ENCODE data around the gene GPR180.

GPR180 gene

DNA sequence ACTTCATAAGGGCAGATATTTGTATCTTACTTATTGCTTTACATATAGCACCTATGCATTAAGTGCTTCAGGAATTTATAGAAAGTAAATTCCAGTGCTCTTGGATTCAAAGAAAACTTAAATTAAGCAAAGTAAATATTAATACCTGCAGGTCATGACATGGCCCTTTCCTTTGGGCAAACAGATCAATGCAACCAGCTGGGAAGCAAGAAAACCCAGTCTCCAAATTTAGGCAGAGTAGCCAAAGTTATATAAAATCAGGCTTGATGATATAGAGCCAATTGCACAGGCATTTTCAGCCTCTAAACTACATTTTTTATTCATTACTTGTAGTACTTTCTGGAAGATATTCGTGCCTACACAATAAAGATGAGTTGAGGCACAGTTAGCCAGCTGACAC is 22.6 kb upstream of the GPR180 start:
- Histone ChIP-seq H3K4me3 (replicated peaks; ENCODE audit: insufficient read depth, low read length) (no peak overlapping the region), H3K27ac (replicated peaks) (no peak overlapping the region), H3K27me3 (ENCODE audit: insufficient read depth, poor library complexity, severe bottlenecking) (no peaks in the 10 kb centered on the region)
- no peak for DNase-seq (ENCODE audit: low read depth in 1 of 2, low spot score in 1 of 2)
- TF ChIP-seq SPI1 (IDR thresholded peaks at IDR 0.05; ENCODE audit: borderline replicate concordance, low read depth) (no peak), POLR2AphosphoS5 (IDR thresholded peaks at IDR 0.05; ENCODE audit: low read depth) (no peak), GABPA (IDR thresholded peaks at IDR 0.05; ENCODE audit: low read depth) (no peak)
- TF ChIP-seq, protein P1, sequence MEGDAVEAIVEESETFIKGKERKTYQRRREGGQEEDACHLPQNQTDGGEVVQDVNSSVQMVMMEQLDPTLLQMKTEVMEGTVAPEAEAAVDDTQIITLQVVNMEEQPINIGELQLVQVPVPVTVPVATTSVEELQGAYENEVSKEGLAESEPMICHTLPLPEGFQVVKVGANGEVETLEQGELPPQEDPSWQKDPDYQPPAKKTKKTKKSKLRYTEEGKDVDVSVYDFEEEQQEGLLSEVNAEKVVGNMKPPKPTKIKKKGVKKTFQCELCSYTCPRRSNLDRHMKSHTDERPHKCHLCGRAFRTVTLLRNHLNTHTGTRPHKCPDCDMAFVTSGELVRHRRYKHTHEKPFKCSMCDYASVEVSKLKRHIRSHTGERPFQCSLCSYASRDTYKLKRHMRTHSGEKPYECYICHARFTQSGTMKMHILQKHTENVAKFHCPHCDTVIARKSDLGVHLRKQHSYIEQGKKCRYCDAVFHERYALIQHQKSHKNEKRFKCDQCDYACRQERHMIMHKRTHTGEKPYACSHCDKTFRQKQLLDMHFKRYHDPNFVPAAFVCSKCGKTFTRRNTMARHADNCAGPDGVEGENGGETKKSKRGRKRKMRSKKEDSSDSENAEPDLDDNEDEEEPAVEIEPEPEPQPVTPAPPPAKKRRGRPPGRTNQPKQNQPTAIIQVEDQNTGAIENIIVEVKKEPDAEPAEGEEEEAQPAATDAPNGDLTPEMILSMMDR (IDR thresholded peaks at IDR 0.05; ENCODE audit: insufficient read depth, low read length) = no peak
- TF ChIP-seq, protein P2, sequence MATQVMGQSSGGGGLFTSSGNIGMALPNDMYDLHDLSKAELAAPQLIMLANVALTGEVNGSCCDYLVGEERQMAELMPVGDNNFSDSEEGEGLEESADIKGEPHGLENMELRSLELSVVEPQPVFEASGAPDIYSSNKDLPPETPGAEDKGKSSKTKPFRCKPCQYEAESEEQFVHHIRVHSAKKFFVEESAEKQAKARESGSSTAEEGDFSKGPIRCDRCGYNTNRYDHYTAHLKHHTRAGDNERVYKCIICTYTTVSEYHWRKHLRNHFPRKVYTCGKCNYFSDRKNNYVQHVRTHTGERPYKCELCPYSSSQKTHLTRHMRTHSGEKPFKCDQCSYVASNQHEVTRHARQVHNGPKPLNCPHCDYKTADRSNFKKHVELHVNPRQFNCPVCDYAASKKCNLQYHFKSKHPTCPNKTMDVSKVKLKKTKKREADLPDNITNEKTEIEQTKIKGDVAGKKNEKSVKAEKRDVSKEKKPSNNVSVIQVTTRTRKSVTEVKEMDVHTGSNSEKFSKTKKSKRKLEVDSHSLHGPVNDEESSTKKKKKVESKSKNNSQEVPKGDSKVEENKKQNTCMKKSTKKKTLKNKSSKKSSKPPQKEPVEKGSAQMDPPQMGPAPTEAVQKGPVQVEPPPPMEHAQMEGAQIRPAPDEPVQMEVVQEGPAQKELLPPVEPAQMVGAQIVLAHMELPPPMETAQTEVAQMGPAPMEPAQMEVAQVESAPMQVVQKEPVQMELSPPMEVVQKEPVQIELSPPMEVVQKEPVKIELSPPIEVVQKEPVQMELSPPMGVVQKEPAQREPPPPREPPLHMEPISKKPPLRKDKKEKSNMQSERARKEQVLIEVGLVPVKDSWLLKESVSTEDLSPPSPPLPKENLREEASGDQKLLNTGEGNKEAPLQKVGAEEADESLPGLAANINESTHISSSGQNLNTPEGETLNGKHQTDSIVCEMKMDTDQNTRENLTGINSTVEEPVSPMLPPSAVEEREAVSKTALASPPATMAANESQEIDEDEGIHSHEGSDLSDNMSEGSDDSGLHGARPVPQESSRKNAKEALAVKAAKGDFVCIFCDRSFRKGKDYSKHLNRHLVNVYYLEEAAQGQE (IDR thresholded peaks at IDR 0.05; ENCODE audit: insufficient replicate concordance, low read depth) = no peak

DNA sequence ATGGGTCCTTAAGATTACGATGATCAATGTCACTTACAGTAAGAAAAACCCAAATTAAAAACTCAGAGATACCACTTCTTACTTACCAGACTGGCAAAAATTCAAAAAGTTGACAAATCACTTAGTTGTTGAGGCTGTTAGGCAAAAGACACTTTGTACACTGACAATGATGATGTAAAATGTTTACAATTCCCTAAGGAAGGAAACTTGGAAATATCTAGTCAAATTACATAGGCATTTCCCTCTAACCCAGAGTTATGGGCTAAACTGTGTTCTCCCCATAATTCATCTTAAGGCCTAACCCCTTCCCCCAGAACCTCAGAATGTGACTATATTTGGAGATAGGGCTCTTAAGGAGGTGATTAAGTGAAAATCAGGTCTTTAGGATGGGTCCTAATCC is 17.7 kb upstream of the GPR180 start:
- TF ChIP-seq, protein P1 (IDR thresholded peaks at IDR 0.05; ENCODE audit: insufficient read depth, low read length) = no peak
- TF ChIP-seq POLR2AphosphoS5 (IDR thresholded peaks at IDR 0.05; ENCODE audit: low read depth) = no peak
- TF ChIP-seq, protein P2 (IDR thresholded peaks at IDR 0.05; ENCODE audit: insufficient replicate concordance, low read depth) = no peak
- TF ChIP-seq SPI1 (IDR thresholded peaks at IDR 0.05; ENCODE audit: borderline replicate concordance, low read depth) = no peak
- TF ChIP-seq GABPA (IDR thresholded peaks at IDR 0.05; ENCODE audit: low read depth) = no peak
- H3K27me3 ChIP-seq (ENCODE audit: insufficient read depth, poor library complexity, severe bottlenecking) = no peaks in the 10 kb centered on the region
- H3K4me3 ChIP-seq (replicated peaks; ENCODE audit: insufficient read depth, low read length) = no peak overlapping the region
- no peak for DNase-seq (ENCODE audit: low read depth in 1 of 2, low spot score in 1 of 2)
- H3K27ac ChIP-seq (replicated peaks) = no peak overlapping the region

DNA sequence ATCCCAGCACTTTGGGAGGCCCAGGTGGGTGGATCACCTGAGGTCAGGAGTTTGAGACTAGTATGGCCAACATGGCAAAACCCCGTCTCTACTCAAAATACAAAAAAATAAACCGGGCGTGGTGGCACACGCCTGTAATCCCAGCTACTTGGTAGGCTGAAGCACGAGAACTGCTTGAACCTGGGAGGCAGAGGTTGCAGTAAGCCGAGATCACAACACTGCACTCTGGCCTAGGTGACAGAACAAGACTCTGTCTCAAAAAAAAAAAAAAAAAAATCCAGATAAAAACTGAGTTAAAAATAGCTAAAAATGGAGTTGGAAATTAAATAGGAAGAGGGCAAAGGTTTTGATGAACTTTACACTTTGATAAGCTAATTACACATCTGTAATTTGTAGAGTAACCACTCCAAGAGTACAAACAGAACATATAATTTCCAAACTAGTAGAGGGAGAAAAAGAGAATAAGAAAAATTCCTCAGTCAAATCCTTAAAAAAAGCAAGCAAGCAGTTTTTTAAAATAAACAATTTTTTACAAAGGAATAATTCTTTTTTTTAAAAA is 16.0 kb upstream of the GPR180 start:
- Histone ChIP-seq H3K4me3 (replicated peaks; ENCODE audit: insufficient read depth, low read length) (no peak overlapping the region), H3K27me3 (ENCODE audit: insufficient read depth, poor library complexity, severe bottlenecking) (no peaks in the 10 kb centered on the region), H3K27ac (replicated peaks) (no peak overlapping the region)
- no peak for DNase-seq (ENCODE audit: low read depth in 1 of 2, low spot score in 1 of 2)
- TF ChIP-seq, protein P1 (IDR thresholded peaks at IDR 0.05; ENCODE audit: insufficient read depth, low read length) = no peak
- TF ChIP-seq POLR2AphosphoS5 (IDR thresholded peaks at IDR 0.05; ENCODE audit: low read depth) = no peak
- TF ChIP-seq SPI1 (IDR thresholded peaks at IDR 0.05; ENCODE audit: borderline replicate concordance, low read depth) = no peak
- TF ChIP-seq GABPA (IDR thresholded peaks at IDR 0.05; ENCODE audit: low read depth) = no peak
- TF ChIP-seq, protein P2 (IDR thresholded peaks at IDR 0.05; ENCODE audit: insufficient replicate concordance, low read depth) = no peak

Measured in HL-60 (cell line).